HCT116 (cell line): Measurements from ENCODE around the gene EDN1. TPM values are rescaled to one million over a fixed set of nuclear protein-coding genes. Genes with fewer than 3 reads are reported as not detected.

Experiments
- ATAC-seq: fragments of 200-7000 bp; cut with Tn5 transposase; 2 replicates; pipeline ENCODE4 v1.9.1; 2020; ENCODE audit warnings: mild to moderate bottlenecking, moderate library complexity
- BruUV-seq: library from RNA; stranded (reverse); fragments of 400-500 nt; replicated peaks from 2 replicates; lab custom pipeline; 2021; lab: Mats Ljungman, UMichigan
- CTCF ChIA-PET: fragments of 300-600 bp; sonication (Branson Sonifier 250); formaldehyde crosslinking; loops from one replicate; lab custom pipeline; 2021; ENCODE audit warnings: antibody characterized with exemption; lab: Charles Lee
- POLR2A ChIA-PET: fragments of 300-600, 350-600 bp; sonication (Branson Sonifier 250); formaldehyde crosslinking; loops from one replicate; lab custom pipeline; 2021; ENCODE audit warnings: antibody characterized with exemption; lab: Charles Lee
- RAD21 ChIA-PET, 2 experiments: fragments of 300-600 bp; sonication (Branson Sonifier 250); formaldehyde crosslinking; loops; one replicate each; lab custom pipeline; 2023; ENCODE audit warnings: low total read pairs in 2 of 2; ENCODE audit not compliant: uncharacterized antibody in 2 of 2, unreplicated experiment in 2 of 2, low non-redundant PET in 1 of 2; lab: Charles Lee
- DNase-seq: peaks from one replicate; pipeline ENCODE4 v3.0.0-alpha.2; 2010; ENCODE audit warnings: low read depth, low spot score
- H2AFZ ChIP-seq: fragments of 200-600 bp; shearing (Covaris generic), sonication (generic); 2 replicates; pipeline ENCODE4 v1.6.1; 2017; ENCODE audit warnings: low read depth, mixed run types, mixed read lengths, antibody characterized with exemption, low read length; ENCODE audit not compliant: poor library complexity, severe bottlenecking
- H3K27ac ChIP-seq: 2 replicates; pipeline ENCODE4 v1.5.1; 2012; ENCODE audit warnings: low read depth, low read length
- H3K27me3 ChIP-seq: fragments of 200-600 bp; sonication (generic); 2 replicates; pipeline ENCODE4 v1.6.1; 2016; ENCODE audit warnings: mixed run types, low read length, mixed read lengths; ENCODE audit not compliant: insufficient read depth
- H3K36me3 ChIP-seq, 2 experiments: fragments of 200-500 bp in 1 of 2; fragments of 200-600 bp in 1 of 2; sonication (Bioruptor generic) in 1 of 2; sonication (generic) in 1 of 2; 2 replicates each; pipeline versions ENCODE4 v1.5.1 to v1.6.1; 2014 to 2016; ENCODE audit warnings: low read length in 2 of 2, inconsistent platforms in 1 of 2, mixed read lengths in 1 of 2, mixed run types in 1 of 2; ENCODE audit not compliant: insufficient read depth in 2 of 2, control insufficient read depth in 1 of 2
- H3K4me1 ChIP-seq, 2 experiments: fragments of 200-600 bp in 1 of 2; sonication (generic) in 1 of 2; 2 replicates each; pipeline versions ENCODE4 v1.5.1 to v1.6.1; 2012 to 2017; ENCODE audit warnings: low read length in 2 of 2, inconsistent platforms in 1 of 2, mild to moderate bottlenecking in 1 of 2, mixed read lengths in 1 of 2, mixed run types in 1 of 2, moderate library complexity in 1 of 2; ENCODE audit not compliant: insufficient read depth in 2 of 2, control insufficient read depth in 1 of 2
- H3K4me2 ChIP-seq: fragments of 200-600 bp; sonication (generic); 2 replicates; pipeline ENCODE4 v1.6.1; 2017; ENCODE audit warnings: mixed run types, low read length, mixed read lengths
- H3K4me3 ChIP-seq, 2 experiments: fragments of 200-600 bp in 1 of 2; sonication (generic) in 1 of 2; replicated peaks in 1 of 2; 2 replicates each; pipeline ENCODE4 v1.5.1; 2011 to 2016; ENCODE audit warnings: low read length in 2 of 2, control low read depth in 1 of 2, low read depth in 1 of 2, mild to moderate bottlenecking in 1 of 2, mixed read lengths in 1 of 2, mixed run types in 1 of 2
- H3K79me2 ChIP-seq: fragments of 200-600 bp; sonication (generic); 2 replicates; pipeline ENCODE4 v1.6.1; 2017; ENCODE audit warnings: mild to moderate bottlenecking, mixed run types, low read length, moderate library complexity, mixed read lengths; ENCODE audit not compliant: insufficient read depth
- H3K9ac ChIP-seq: fragments of 200-600 bp; sonication (generic); 2 replicates; pipeline ENCODE4 v1.6.1; 2016; ENCODE audit warnings: low read length, mixed read lengths
- H3K9me2 ChIP-seq: fragments of 200-600 bp; sonication (generic), shearing (Covaris generic); 2 replicates; pipeline ENCODE4 v1.6.1; 2017; ENCODE audit warnings: mixed run types, mild to moderate bottlenecking, moderate library complexity; ENCODE audit not compliant: insufficient read depth
- H3K9me3 ChIP-seq, 2 experiments: fragments of 200-500 bp in 1 of 2; fragments of 200-600 bp in 1 of 2; sonication (Bioruptor generic) in 1 of 2; sonication (generic) in 1 of 2; 2 replicates each; pipeline ENCODE4 v1.6.1; 2014 to 2017; ENCODE audit warnings: low read length in 2 of 2, mixed read lengths in 2 of 2, inconsistent platforms in 1 of 2, low read depth in 1 of 2, mild to moderate bottlenecking in 1 of 2, mixed run types in 1 of 2, moderate library complexity in 1 of 2; ENCODE audit not compliant: control insufficient read depth in 1 of 2, insufficient read depth in 1 of 2
- H4K20me1 ChIP-seq: fragments of 200-600 bp; sonication (generic), shearing (Covaris generic); 2 replicates; pipeline ENCODE4 v1.6.1; 2017; ENCODE audit warnings: mixed run types, mild to moderate bottlenecking, moderate library complexity; ENCODE audit not compliant: insufficient read depth
- ATF3 ChIP-seq: IDR thresholded peaks from 2 replicates; pipeline ENCODE4 v1.6.1; 2012
- CBX3 ChIP-seq: IDR thresholded peaks from 2 replicates; pipeline ENCODE4 v1.6.1; 2012; ENCODE audit warnings: low read depth
- CEBPB ChIP-seq: IDR thresholded peaks from 2 replicates; pipeline ENCODE4 v1.6.1; 2012; ENCODE audit warnings: low read depth
- EGR1 ChIP-seq: IDR thresholded peaks from 2 replicates; pipeline ENCODE4 v1.6.1; 2012; ENCODE audit warnings: low read depth
- ELF1 ChIP-seq: IDR thresholded peaks from 2 replicates; pipeline ENCODE4 v1.6.1; 2012; ENCODE audit warnings: low read depth, borderline replicate concordance
- EZH2 ChIP-seq: fragments of 200-600 bp; sonication (generic); IDR thresholded peaks from 2 replicates; pipeline ENCODE4 v1.6.1; 2017; ENCODE audit warnings: antibody characterized with exemption, mixed run types
- EZH2phosphoT487 ChIP-seq: fragments of 200-600 bp; IDR thresholded peaks from 2 replicates; pipeline ENCODE4 v1.6.1; 2018; ENCODE audit warnings: antibody characterized with exemption, borderline replicate concordance
- FOSL1 ChIP-seq: IDR thresholded peaks from 2 replicates; pipeline ENCODE4 v1.6.1; 2012; ENCODE audit warnings: low read depth
- JUND ChIP-seq: IDR thresholded peaks from 2 replicates; pipeline ENCODE4 v1.6.1; 2012
- POLR2A ChIP-seq: IDR thresholded peaks from 2 replicates; pipeline ENCODE4 v1.7.0; 2011; ENCODE audit warnings: borderline replicate concordance; ENCODE audit not compliant: insufficient read depth, insufficient read length; ENCODE audit errors: extremely low read depth
- RAD21 ChIP-seq: IDR thresholded peaks from 2 replicates; pipeline ENCODE4 v1.6.1; 2012; ENCODE audit warnings: low read depth, mild to moderate bottlenecking
- REST ChIP-seq: IDR thresholded peaks from 2 replicates; pipeline ENCODE4 v1.6.1; 2012; ENCODE audit warnings: low read depth
- SIN3A ChIP-seq: IDR thresholded peaks from 2 replicates; pipeline ENCODE4 v1.6.1; 2012; ENCODE audit warnings: low read depth
- SP1 ChIP-seq: IDR thresholded peaks from 2 replicates; pipeline ENCODE4 v1.6.1; 2012; ENCODE audit warnings: low read depth
- SRF ChIP-seq: IDR thresholded peaks from 2 replicates; pipeline ENCODE4 v1.6.1; 2012; ENCODE audit warnings: low read depth
- YY1 ChIP-seq: IDR thresholded peaks from 2 replicates; pipeline ENCODE4 v1.6.1; 2011; ENCODE audit warnings: low read length, low read depth, moderate library complexity, mild to moderate bottlenecking; ENCODE audit not compliant: insufficient replicate concordance; ENCODE audit errors: extremely low read depth
- ZFX ChIP-seq: fragments of 450-650 bp; IDR thresholded peaks from 2 replicates; pipeline ENCODE4 v1.6.1; 2017
- ZNF274 ChIP-seq: fragments of 200-500 bp; sonication (Bioruptor generic); IDR thresholded peaks from 2 replicates; pipeline ENCODE4 v1.6.1; 2014; ENCODE audit warnings: mild to moderate bottlenecking, low read depth, low read length, inconsistent platforms
- intact Hi-C: fragments of 100-400 bp; cut with micrococcal nuclease; formaldehyde crosslinking; loops from 2 replicates; pipeline ENCODE4 v1.10.0; 2022
- total RNA-seq: library from RNA; stranded (reverse); gene quantifications from one replicate; pipeline ENCODE4 v1.2.1, GENCODE V29; 2021; ENCODE audit not compliant: unreplicated experiment
- TF ChIP-seq, protein P1 (sequence below), 3 experiments: fragments of 200-600 bp in 1 of 3; sonication (generic) in 1 of 3; IDR thresholded peaks in 2 of 3; conservative IDR thresholded peaks in 1 of 3; 2 replicates each; pipeline ENCODE4 v1.5.1; 2012 to 2017; ENCODE audit warnings: low read depth in 2 of 3, low read length in 2 of 3, antibody characterized with exemption in 1 of 3, borderline replicate concordance in 1 of 3, control low read depth in 1 of 3, mild to moderate bottlenecking in 1 of 3, mixed read lengths in 1 of 3, mixed run types in 1 of 3, moderate library complexity in 1 of 3; ENCODE audit not compliant: insufficient read depth in 1 of 3
- TF ChIP-seq, protein P2 (sequence below): IDR thresholded peaks from 2 replicates; pipeline ENCODE4 v1.6.1; 2012

Gene EDN1
- total RNA-seq, 1 experiment from 2014 or later: 0.22 TPM

- no peak for TF ChIP-seq SP1
- TF ChIP-seq SIN3A: no peak
- no peak for TF ChIP-seq ZNF274
- TF ChIP-seq, protein P1, sequence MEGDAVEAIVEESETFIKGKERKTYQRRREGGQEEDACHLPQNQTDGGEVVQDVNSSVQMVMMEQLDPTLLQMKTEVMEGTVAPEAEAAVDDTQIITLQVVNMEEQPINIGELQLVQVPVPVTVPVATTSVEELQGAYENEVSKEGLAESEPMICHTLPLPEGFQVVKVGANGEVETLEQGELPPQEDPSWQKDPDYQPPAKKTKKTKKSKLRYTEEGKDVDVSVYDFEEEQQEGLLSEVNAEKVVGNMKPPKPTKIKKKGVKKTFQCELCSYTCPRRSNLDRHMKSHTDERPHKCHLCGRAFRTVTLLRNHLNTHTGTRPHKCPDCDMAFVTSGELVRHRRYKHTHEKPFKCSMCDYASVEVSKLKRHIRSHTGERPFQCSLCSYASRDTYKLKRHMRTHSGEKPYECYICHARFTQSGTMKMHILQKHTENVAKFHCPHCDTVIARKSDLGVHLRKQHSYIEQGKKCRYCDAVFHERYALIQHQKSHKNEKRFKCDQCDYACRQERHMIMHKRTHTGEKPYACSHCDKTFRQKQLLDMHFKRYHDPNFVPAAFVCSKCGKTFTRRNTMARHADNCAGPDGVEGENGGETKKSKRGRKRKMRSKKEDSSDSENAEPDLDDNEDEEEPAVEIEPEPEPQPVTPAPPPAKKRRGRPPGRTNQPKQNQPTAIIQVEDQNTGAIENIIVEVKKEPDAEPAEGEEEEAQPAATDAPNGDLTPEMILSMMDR (IDR thresholded peaks at IDR 0.05 in 2 of 3, conservative IDR thresholded peaks at IDR 0.05 in 1 of 3; ENCODE audit: borderline replicate concordance in 1 of 3, insufficient read depth in 1 of 3, low read depth in 2 of 3, low read length in 2 of 3): no peak
- TF ChIP-seq ELF1: no peak
- TF ChIP-seq FOSL1: no peak
- TF ChIP-seq RAD21: no peak
- TF ChIP-seq SRF: no peak
- TF ChIP-seq ZFX: no peak
- no peak for TF ChIP-seq YY1
- TF ChIP-seq ATF3: no peak
- TF ChIP-seq, protein P2, sequence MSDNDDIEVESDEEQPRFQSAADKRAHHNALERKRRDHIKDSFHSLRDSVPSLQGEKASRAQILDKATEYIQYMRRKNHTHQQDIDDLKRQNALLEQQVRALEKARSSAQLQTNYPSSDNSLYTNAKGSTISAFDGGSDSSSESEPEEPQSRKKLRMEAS: no peak
- no peak for TF ChIP-seq EZH2
- TF ChIP-seq EGR1: no peak
- no peak for TF ChIP-seq CEBPB
- TF ChIP-seq JUND: no peak
- TF ChIP-seq POLR2A: no peak
- TF ChIP-seq CBX3: no peak
- no peak for TF ChIP-seq EZH2phosphoT487
- TF ChIP-seq REST: no peak
- BruUV-seq: no TSS peak
- no peaks in the 10 kb centered on the region for H4K20me1 ChIP-seq
- no peaks in the 10 kb centered on the region for H3K9me3 ChIP-seq
- DNase-seq (no peak), ATAC-seq (peak; percentile 82)
- ChIA-PET RAD21 (no interaction called here), POLR2A (no interaction called here), CTCF (no interaction called here)
- H3K79me2 ChIP-seq: no peaks in the 10 kb centered on the region
- peak overlapping the region; percentile 71 for H3K4me2 ChIP-seq
- H3K9me2 ChIP-seq: no peaks in the 10 kb centered on the region
- H3K4me1 ChIP-seq: peaks cover 5 to 28% of the 10 kb centered on the region in 2 experiments
- no peaks in the 10 kb centered on the region for H3K27me3 ChIP-seq
- H3K27ac ChIP-seq: no peak overlapping the region
- intact Hi-C loops: no loop called here
- H3K9ac ChIP-seq: peak overlapping the region; percentile 24; the same call in 1 of the 2 replicates
- peak overlapping the region in 1 of 2 experiments; percentile 47; a peak in 2 of 4 replicates for H3K4me3 ChIP-seq
- H3K36me3 ChIP-seq: no peaks in the 10 kb centered on the region
- peak overlapping the region; percentile 71 for H2AFZ ChIP-seq
Observed at GRCh38 chr6:12295558-12296254, 5.5 kb downstream of the EDN1 start.
